ENCODE measurements around the gene MAP3K8.
"Not testable (repeated sequence)": the region's sequence is repeated elsewhere in the genome, so short reads cannot be mapped to it uniquely, and the experiment has no call there.

Gene MAP3K8

GRCh38 chr10:30422981-30423654, 10.9 kb upstream of the MAP3K8 start:
- DNase-seq (ENCODE audit: low read depth), result no peak

GRCh38 chr10:30423655-30424275, 10.2 kb upstream of the MAP3K8 start:
- not testable (repeated sequence) for DNase-seq (ENCODE audit: low read depth)

- no peak for DNase-seq (ENCODE audit: low read depth)
Observed at GRCh38 chr10:30425336-30426075, 8.5 kb upstream of the MAP3K8 start.

GRCh38 chr10:30430544-30431298, 3.3 kb upstream of the MAP3K8 start:
- DNase-seq (ENCODE audit: low read depth), result no peak

GRCh38 chr10:30431435-30431911, 2.5 kb upstream of the MAP3K8 start:
- DNase-seq (ENCODE audit: low read depth), result no peak

GRCh38 chr10:30432622-30433305, 1.2 kb upstream of the MAP3K8 start:
- no peak for DNase-seq (ENCODE audit: low read depth)

- DNase-seq (ENCODE audit: low read depth), result no peak
Observed at GRCh38 chr10:30433306-30433729, 666 bp upstream of the MAP3K8 start.

GRCh38 chr10:30434273-30435072, 489 bp downstream of the MAP3K8 start:
- peak; percentile 70 for DNase-seq (ENCODE audit: low read depth)

- no peak for DNase-seq (ENCODE audit: low read depth)
Observed at GRCh38 chr10:30435073-30435422, 1.1 kb downstream of the MAP3K8 start.

GRCh38 chr10:30435499-30436167, 1.6 kb downstream of the MAP3K8 start:
- not testable (repeated sequence) for DNase-seq (ENCODE audit: low read depth)

- DNase-seq (ENCODE audit: low read depth), result no peak
Observed at GRCh38 chr10:30436191-30436611, 2.2 kb downstream of the MAP3K8 start.

GRCh38 chr10:30436671-30437030, 2.7 kb downstream of the MAP3K8 start:
- DNase-seq (ENCODE audit: low read depth), result no peak

GRCh38 chr10:30437031-30437841, 3.3 kb downstream of the MAP3K8 start:
- DNase-seq (ENCODE audit: low read depth), result no peak

GRCh38 chr10:30438021-30438850, 4.3 kb downstream of the MAP3K8 start:
- DNase-seq (ENCODE audit: low read depth), result no peak

GRCh38 chr10:30439931-30440330, 5.9 kb downstream of the MAP3K8 start:
- no peak for DNase-seq (ENCODE audit: low read depth)

GRCh38 chr10:30442019-30442606, 8.1 kb downstream of the MAP3K8 start:
- no peak for DNase-seq (ENCODE audit: low read depth)

GRCh38 chr10:30443049-30443448, 9.1 kb downstream of the MAP3K8 start:
- DNase-seq (ENCODE audit: low read depth), result no peak

- no peak for DNase-seq (ENCODE audit: low read depth)
Observed at GRCh38 chr10:30445711-30446110, 11.7 kb downstream of the MAP3K8 start.

All from stimulated activated CD8-positive, alpha-beta memory T cell treated with anti-CD3 and anti-CD28 coated beads, Interleukin-12 subunit alpha, Interleukin-12 subunit beta, amount 100 ng/mL, for 4 hours (primary cell).